CD14-positive monocyte (primary cell): ENCODE data around the gene GLYATL2. TPM values are rescaled to one million over a fixed set of nuclear protein-coding genes. Genes with fewer than 3 reads are reported as not detected.

Source experiments
- DNase-seq, 3 donors: peaks; one replicate each; pipeline ENCODE4 v3.0.0-alpha.2; 2011 to 2022
- H2AFZ ChIP-seq: 2 replicates; pipeline ENCODE4 v1.6.0; 2012; ENCODE audit warnings: mild to moderate bottlenecking, low read depth, low read length, inconsistent platforms; ENCODE audit not compliant: insufficient read depth, poor library complexity, severe bottlenecking
- H3K27ac ChIP-seq, 2 donors: 1 replicate in 1 of 2; 2 replicates in 1 of 2; pipeline ENCODE4 v1.5.1; 2012 to 2013; ENCODE audit warnings: low read length in 2 of 2, control low read depth in 1 of 2, inconsistent platforms in 1 of 2, low read depth in 1 of 2, mild to moderate bottlenecking in 1 of 2
- H3K27me3 ChIP-seq, 2 donors: one replicate each; pipeline versions ENCODE4 v1.6.0 to v1.6.1; 2011 to 2013; ENCODE audit warnings: low read length in 2 of 2; ENCODE audit not compliant: control insufficient read depth in 2 of 2, insufficient read depth in 2 of 2
- H3K36me3 ChIP-seq, 2 donors: replicated peaks in 1 of 2; 1 replicate in 1 of 2; 2 replicates in 1 of 2; pipeline versions ENCODE4 v1.5.1 to v1.6.1; 2012 to 2013; ENCODE audit warnings: low read length in 2 of 2, control low read depth in 1 of 2, inconsistent platforms in 1 of 2, mild to moderate bottlenecking in 1 of 2; ENCODE audit not compliant: insufficient read depth in 2 of 2, control insufficient read depth in 1 of 2
- H3K4me1 ChIP-seq, 2 donors: 1 replicate in 1 of 2; 2 replicates in 1 of 2; pipeline versions ENCODE4 v1.5.1 to v1.6.1; 2012 to 2013; ENCODE audit warnings: low read length in 2 of 2, control low read depth in 1 of 2, inconsistent platforms in 1 of 2, mild to moderate bottlenecking in 1 of 2, moderate library complexity in 1 of 2; ENCODE audit not compliant: insufficient read depth in 2 of 2, control insufficient read depth in 1 of 2
- H3K4me2 ChIP-seq: replicated peaks from 2 replicates; pipeline ENCODE3; 2012; ENCODE audit warnings: low read length, moderate library complexity, mild to moderate bottlenecking; ENCODE audit not compliant: poor library complexity, severe bottlenecking; ENCODE audit errors: extremely low read depth
- H3K4me3 ChIP-seq, 3 experiments: fragments of 200-600 bp in 1 of 3; sonication (generic) in 1 of 3; replicated peaks in 1 of 3; 1 replicate in 2 of 3; 2 replicates in 1 of 3; pipeline ENCODE4 v1.5.1; 2011 to 2013; ENCODE audit warnings: low read length in 3 of 3, mild to moderate bottlenecking in 3 of 3, control low read depth in 2 of 3, low read depth in 2 of 3, inconsistent platforms in 1 of 3, moderate library complexity in 1 of 3
- H3K79me2 ChIP-seq: 2 replicates; pipeline ENCODE4 v1.6.0; 2012; ENCODE audit warnings: mild to moderate bottlenecking, control low read depth, inconsistent platforms, low read length, moderate library complexity; ENCODE audit not compliant: insufficient read depth
- H3K9ac ChIP-seq: 2 replicates; pipeline ENCODE4 v1.6.0; 2017; ENCODE audit warnings: low read length, mild to moderate bottlenecking; ENCODE audit not compliant: insufficient read depth, poor library complexity, severe bottlenecking
- H3K9me3 ChIP-seq, 2 donors: replicated peaks in 1 of 2; 1 replicate in 1 of 2; 2 replicates in 1 of 2; pipeline versions ENCODE4 v1.5.1 to v1.6.1; 2012 to 2013; ENCODE audit warnings: low read length in 2 of 2, control low read depth in 1 of 2; ENCODE audit not compliant: control insufficient read depth in 1 of 2, insufficient read depth in 1 of 2
- H4K20me1 ChIP-seq: 2 replicates; pipeline ENCODE4 v1.6.0; 2012; ENCODE audit warnings: mild to moderate bottlenecking, low read length, control low read depth, moderate library complexity; ENCODE audit not compliant: insufficient read depth
- H3K27ac Mint-ChIP-seq, 7 donors: one replicate each; pipeline ENCODE4 v1.8.0; 2020; ENCODE audit warnings: mild to moderate bottlenecking in 7 of 7, mixed read lengths in 7 of 7, moderate library complexity in 6 of 7, inconsistent platforms in 2 of 7
- H3K27me3 Mint-ChIP-seq, 3 donors: one replicate each; pipeline ENCODE4 v1.8.0; 2021 to 2022; ENCODE audit warnings: low read depth in 3 of 3, mild to moderate bottlenecking in 3 of 3, mixed read lengths in 3 of 3, moderate library complexity in 3 of 3, inconsistent platforms in 1 of 3
- H3K36me3 Mint-ChIP-seq, 2 donors: one replicate each; pipeline ENCODE4 v1.8.0; 2020; ENCODE audit warnings: mixed read lengths in 2 of 2, inconsistent platforms in 1 of 2, mild to moderate bottlenecking in 1 of 2
- H3K4me1 Mint-ChIP-seq: one replicate; pipeline ENCODE4 v1.8.0; 2020; ENCODE audit warnings: mild to moderate bottlenecking, mixed read lengths
- H3K4me3 Mint-ChIP-seq, 2 donors: one replicate each; pipeline ENCODE4 v1.8.0; 2020; ENCODE audit warnings: mild to moderate bottlenecking in 2 of 2, mixed read lengths in 2 of 2, moderate library complexity in 1 of 2
- H3K9me3 Mint-ChIP-seq, 7 donors: one replicate each; pipeline ENCODE4 v1.8.0; 2020 to 2022; ENCODE audit warnings: mixed read lengths in 7 of 7, mild to moderate bottlenecking in 6 of 7, moderate library complexity in 6 of 7, inconsistent platforms in 2 of 7
- CTCF ChIP-seq: fragments of 200-600 bp; IDR thresholded peaks from one replicate; pipeline ENCODE4 v1.8.0; 2022; ENCODE audit warnings: antibody characterized with exemption, mild to moderate bottlenecking
- WGBS: methylation state at CpG from one replicate; pipeline ENCODE4 v1.1.5; 2013; ENCODE audit warnings: missing lambda C conversion rate; ENCODE audit not compliant: insufficient coverage; 5-methylcytosine and 5-hydroxymethylcytosine counted together
- intact Hi-C, 2 donors: fragments of 100-400 bp; cut with micrococcal nuclease; formaldehyde crosslinking; loops; one replicate each; pipeline versions ENCODE4 v1.15.0 to v1.15.1; 2023
- polyA plus RNA-seq, 3 donors: library from polyadenylated mRNA; depleted of rRNA in 1 of 3; unstranded in 2 of 3; stranded (reverse) in 1 of 3; fragments of 300-500 nt in 2 of 3; fragments of >200 nt in 1 of 3; fragmentation: Illumina TruSeq in 2 of 3; gene quantifications; 1 replicate in 2 of 3; 2 replicates in 1 of 3; pipeline ENCODE4 v1.2.3, GENCODE V29; 2012 to 2021

Gene GLYATL2
- polyA plus RNA-seq, 3 donors: not detected

- no peak for TF ChIP-seq CTCF
Observed at GRCh38 chr11:58880625-58881024, 36.1 kb upstream of the GLYATL2 start.

GRCh38 chr11:58880166-58880565, 35.7 kb upstream of the GLYATL2 start:
- H3K27ac Mint-ChIP-seq: no peak overlapping the region
- H3K27me3 Mint-ChIP-seq: peaks cover 0 to 5% (median 0%) of the 10 kb centered on the region in 3 donors
- Histone ChIP-seq H2AFZ (no peak overlapping the region), H3K27me3 (no peaks in the 10 kb centered on the region), H3K4me1 (no peaks in the 10 kb centered on the region), H3K36me3 (no peaks in the 10 kb centered on the region), H3K9me3 (peaks cover 4 to 15% of the 10 kb centered on the region in 2 donors), H3K4me2 (no peak overlapping the region), H3K9ac (no peak overlapping the region), H3K79me2 (no peaks in the 10 kb centered on the region), H3K27ac (no peak overlapping the region), H4K20me1 (no peaks in the 10 kb centered on the region), H3K4me3 (no peak overlapping the region)
- H3K9me3 Mint-ChIP-seq: peaks cover 11 to 34% (median 24%) of the 10 kb centered on the region in 7 donors
- H3K4me3 Mint-ChIP-seq: no peak overlapping the region
- intact Hi-C loops: no loop called here
- H3K4me1 Mint-ChIP-seq: no peaks in the 10 kb centered on the region
- DNase-seq: no peak
- TF ChIP-seq CTCF: no peak
- H3K36me3 Mint-ChIP-seq: no peaks in the 10 kb centered on the region

More at GRCh38 chr11:58880625-58881024, 36.1 kb upstream of the GLYATL2 start:
- Mint-ChIP-seq H3K36me3 (no peaks in the 10 kb centered on the region), H3K27ac (no peak overlapping the region), H3K4me1 (no peaks in the 10 kb centered on the region), H3K9me3 (peaks cover 11 to 32% (median 23%) of the 10 kb centered on the region in 7 donors), H3K27me3 (peaks cover 0 to 4% (median 0%) of the 10 kb centered on the region in 3 donors), H3K4me3 (no peak overlapping the region)
- Histone ChIP-seq H3K27ac (no peak overlapping the region), H3K9ac (no peak overlapping the region), H3K4me3 (no peak overlapping the region), H3K36me3 (no peaks in the 10 kb centered on the region), H2AFZ (no peak overlapping the region), H3K4me1 (no peaks in the 10 kb centered on the region), H4K20me1 (no peaks in the 10 kb centered on the region), H3K4me2 (no peak overlapping the region), H3K9me3 (peaks cover 4 to 15% of the 10 kb centered on the region in 2 donors), H3K79me2 (no peaks in the 10 kb centered on the region), H3K27me3 (no peaks in the 10 kb centered on the region)
- no CpG with 5 or more reads among the region's 1 CpG for WGBS
- no peak for DNase-seq
- intact Hi-C loops: no loop called here
